LNCaP clone FGC (cell line): ENCODE results near the gene TXNRD3.

Experiments
- DNase-seq: peaks from one replicate; pipeline ENCODE4 v3.0.0-alpha.2; 2011; ENCODE audit warnings: low read depth
- H3K4me3 ChIP-seq: 2 replicates; pipeline ENCODE4 v1.5.1; 2011; ENCODE audit warnings: mild to moderate bottlenecking, low read depth, low read length, control low read depth
- TF ChIP-seq, protein P1 (sequence below): IDR thresholded peaks from 2 replicates; pipeline ENCODE4 v1.5.1; 2012; ENCODE audit warnings: mild to moderate bottlenecking; ENCODE audit not compliant: control insufficient read depth, insufficient read depth; ENCODE audit errors: extremely low read depth

TXNRD3 gene

DNA sequence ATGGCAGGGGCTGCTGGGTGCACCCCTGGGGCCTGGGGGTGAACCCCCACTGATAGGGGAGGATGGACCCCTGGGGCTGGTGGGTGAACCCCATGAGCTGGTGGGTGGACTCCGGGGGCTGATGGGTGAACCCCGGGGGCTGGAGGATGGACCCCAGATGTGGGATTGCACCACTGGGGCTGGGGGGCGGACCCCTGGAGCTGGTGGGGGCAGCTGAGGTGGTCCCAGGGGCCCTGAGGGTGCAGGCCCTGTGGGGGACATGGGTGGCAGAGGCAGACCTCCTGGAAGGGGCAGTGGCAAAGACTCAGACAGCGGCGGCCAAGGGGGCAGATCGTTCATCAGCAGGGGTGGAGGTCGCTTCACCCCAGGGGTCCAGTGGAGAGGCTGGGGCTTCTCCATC, 17.4 kb upstream of the TXNRD3 start:
- DNase-seq: no peak

DNA sequence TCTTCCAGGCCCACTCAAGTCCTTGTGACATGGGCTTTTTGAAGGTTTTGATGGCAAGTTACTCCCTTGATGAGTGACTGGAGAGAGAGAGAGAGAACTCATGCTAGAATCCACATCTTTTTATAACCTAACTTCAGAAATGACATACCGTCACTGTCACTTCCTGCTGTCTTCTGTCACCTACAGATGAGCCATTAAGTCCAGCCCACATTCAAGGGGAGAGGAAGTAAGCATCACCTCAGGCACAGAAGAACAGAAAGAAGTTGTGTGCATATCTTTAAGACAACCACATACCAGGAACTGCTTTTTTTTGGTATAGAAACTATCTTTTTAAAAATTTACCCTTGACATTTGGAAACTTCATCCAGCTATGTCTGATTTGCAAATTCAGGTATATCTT, 16.6 kb upstream of the TXNRD3 start:
- TF ChIP-seq, protein P1, sequence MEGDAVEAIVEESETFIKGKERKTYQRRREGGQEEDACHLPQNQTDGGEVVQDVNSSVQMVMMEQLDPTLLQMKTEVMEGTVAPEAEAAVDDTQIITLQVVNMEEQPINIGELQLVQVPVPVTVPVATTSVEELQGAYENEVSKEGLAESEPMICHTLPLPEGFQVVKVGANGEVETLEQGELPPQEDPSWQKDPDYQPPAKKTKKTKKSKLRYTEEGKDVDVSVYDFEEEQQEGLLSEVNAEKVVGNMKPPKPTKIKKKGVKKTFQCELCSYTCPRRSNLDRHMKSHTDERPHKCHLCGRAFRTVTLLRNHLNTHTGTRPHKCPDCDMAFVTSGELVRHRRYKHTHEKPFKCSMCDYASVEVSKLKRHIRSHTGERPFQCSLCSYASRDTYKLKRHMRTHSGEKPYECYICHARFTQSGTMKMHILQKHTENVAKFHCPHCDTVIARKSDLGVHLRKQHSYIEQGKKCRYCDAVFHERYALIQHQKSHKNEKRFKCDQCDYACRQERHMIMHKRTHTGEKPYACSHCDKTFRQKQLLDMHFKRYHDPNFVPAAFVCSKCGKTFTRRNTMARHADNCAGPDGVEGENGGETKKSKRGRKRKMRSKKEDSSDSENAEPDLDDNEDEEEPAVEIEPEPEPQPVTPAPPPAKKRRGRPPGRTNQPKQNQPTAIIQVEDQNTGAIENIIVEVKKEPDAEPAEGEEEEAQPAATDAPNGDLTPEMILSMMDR: no peak
- no peak for DNase-seq
- no peak overlapping the region for H3K4me3 ChIP-seq

More for the DNA sequence above, 17.4 kb upstream of the TXNRD3 start:
- TF ChIP-seq, protein P1: no peak
- no peak overlapping the region for H3K4me3 ChIP-seq

DNA sequence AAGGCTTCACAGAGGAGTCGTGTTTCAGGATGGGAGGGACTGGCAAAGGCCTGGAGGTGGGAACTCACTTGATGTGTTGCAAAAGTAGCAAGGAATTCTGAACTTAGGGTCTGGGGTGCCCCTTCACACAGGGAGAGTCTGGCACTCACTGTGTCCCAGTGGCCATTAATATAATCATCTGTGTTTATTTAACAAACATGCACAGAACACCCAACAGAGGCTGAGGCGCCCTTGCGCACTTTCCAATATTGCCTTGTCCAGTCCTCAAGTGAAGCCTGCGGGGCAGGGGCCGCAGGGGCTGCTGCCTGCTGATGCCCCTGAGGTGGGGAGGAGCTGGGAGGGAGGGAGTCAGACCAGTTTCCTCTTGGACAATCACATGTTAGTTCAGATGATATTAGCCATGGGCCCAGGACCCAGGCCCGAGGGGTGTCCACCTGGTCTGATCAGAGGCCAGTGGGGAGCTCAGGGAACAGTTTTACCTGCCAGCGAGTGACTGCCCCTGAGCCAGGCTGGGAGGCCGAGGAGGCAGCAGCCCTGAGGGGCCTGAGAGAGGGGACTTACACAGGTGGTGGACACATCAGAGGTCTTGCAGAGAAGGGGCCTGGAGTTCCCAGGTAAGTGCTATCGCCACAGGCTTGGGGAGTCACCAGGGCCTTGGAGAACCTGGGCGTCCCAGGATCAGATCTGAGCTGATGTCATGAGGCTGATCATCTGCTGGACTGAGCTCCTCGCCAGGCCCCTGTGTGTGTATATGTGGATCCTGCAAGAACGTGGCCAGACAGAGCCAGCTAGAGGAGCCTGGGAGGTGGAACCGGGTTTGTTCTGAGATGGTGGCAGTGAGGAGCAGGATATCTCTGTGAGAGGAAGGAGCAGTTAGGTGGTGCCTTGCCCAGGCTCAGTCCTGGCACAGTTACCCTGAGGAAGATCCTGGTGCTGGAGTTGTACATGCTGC, 13.8 kb upstream of the TXNRD3 start:
- DNase-seq: no peak
- H3K4me3 ChIP-seq: no peak overlapping the region
- TF ChIP-seq, protein P1: no peak

DNA sequence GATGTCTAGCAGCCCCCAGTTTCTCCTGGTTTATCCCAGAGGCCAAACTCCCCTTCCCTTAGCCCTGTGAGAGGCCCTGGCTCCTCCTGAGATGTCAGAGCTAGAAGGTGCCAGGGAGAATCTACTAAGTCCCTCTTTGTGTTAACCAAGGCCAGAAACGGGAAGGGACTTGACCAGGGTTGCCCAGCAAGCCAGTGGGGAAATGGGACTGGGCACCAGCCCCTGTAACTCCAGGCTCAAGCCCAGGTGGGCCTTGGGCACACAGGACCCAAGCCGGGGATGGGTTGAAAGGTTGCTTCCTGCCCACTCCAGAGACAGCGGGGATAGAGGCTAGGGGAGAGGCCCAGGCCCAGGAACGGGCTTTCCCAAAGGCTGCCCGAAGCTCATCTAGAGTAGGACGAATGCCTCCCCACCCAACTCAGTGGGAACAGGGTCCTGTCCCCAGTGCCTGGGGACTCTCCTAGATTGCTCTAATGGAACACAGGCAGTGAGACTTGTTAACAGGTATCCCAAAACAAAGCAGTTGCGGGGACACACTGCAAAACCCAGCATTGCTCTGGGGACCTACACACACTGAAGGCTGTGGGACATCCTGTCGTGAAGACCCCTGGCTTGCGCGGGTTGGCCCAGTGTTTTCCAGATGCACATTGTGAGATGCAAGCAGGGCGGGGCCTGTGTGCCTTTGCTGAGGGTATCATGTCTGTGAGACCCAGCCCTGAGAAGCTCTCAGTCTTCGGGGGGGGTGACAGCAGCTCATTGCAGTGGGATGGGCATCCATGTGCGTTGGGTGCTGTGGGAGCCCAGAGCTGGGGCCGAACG, 12.9 kb upstream of the TXNRD3 start:
- no peak for DNase-seq
- H3K4me3 ChIP-seq: no peak overlapping the region
- TF ChIP-seq, protein P1: no peak

DNA sequence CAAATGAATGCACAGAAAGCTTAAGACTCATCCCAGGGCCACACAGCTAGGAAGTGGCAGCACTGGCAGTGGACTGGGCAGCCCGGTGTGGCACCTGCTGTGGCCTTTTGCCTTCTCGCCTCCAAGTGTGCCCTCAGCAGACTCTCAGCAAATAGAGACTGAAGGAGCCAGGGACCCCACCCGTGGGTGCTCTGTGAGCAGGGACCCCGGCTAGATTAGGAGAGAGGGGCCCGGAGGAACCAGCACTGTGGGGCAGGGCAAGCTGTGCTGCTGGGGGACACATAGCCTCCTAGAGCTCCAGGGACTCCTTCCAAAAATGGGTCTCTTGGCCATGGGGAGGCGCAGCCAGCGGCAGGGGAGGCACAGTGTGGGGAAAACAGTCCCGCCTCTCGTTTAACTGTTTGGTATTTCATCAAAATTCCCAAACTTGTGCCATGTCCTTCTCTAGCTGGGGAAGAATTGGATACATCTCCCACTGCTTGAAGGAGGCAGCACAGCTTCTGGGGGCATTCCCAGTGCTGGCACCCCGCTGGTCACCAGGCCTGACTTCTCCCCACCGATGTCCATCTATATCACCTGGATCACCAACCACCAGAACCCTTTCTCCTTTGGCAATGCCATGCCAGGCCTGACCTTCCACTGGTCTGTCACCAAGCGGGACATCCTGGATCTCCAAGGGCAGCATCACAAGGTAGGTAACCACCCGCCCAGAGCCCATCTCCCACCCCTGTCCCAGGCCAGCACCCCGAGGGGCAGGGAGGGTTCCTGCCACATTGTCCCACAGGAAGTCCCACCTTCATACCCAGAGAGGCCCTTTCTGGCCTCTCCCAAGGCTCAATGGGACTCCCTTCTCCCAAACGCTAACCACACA, 12.0 kb upstream of the TXNRD3 start:
- no peak for DNase-seq
- no peak overlapping the region for H3K4me3 ChIP-seq
- TF ChIP-seq, protein P1: no peak

DNA sequence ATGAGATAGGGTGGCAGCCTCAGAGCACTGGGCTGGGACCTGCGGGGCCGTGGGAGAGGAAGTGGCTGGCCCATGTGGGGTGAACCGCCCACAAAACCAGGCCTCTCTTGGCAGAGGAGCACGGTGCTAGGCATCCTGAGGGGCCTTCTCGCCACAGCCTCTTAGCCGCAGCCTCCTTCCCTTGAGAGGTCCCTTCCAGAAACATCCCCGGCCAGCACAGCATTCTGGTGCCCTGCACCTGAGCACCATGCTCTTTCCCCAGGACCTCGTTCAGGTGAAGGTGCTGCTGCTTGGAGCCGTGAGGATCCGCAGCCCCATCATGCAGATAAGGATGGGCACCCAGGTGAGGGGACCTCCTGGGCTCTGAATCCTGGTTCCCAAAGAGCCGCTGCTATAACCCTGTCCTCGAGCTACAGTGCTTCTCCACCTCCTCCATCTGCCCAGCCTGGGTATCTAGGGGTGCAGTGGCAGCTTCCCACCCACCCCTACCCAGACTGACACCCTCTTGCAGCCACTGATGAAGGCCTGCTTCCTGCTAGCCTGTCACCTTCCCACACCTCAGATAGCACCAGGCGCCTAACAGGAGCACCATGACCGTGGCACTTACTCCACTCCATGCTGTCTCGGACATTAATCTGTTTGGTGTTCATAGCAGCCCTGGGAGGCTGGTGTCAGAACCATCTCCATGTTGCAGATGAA, 11.2 kb upstream of the TXNRD3 start:
- DNase-seq: no peak
- TF ChIP-seq, protein P1: no peak
- no peak overlapping the region for H3K4me3 ChIP-seq
